G401 (cell line): ENCODE results near the gene ZNF438. TPM values are rescaled to one million over a fixed set of nuclear protein-coding genes. Genes with fewer than 3 reads are reported as not detected.
A peak's percentile ranks its signal among the peaks of the same experiment; 100 is the strongest.

ENCODE experiments used
- DNase-seq: peaks from one replicate; pipeline ENCODE4 v3.0.0-alpha.2; 2015; ENCODE audit warnings: low spot score
- in situ Hi-C: cut with HindIII; loops from 2 replicates; pipeline ENCODE4 v1.10.0; 2016; ENCODE audit warnings: low sequenced_read_pairs, mixed read lengths
- total RNA-seq: library from RNA; depleted of rRNA; stranded (reverse); fragments of >200 nt; shearing (Covaris generic); gene quantifications from 2 replicates; pipeline ENCODE4 v1.2.3, GENCODE V29; 2014

The ZNF438 gene
- total RNA-seq, 1 experiment from 2014 or later = 9.6 TPM

DNA sequence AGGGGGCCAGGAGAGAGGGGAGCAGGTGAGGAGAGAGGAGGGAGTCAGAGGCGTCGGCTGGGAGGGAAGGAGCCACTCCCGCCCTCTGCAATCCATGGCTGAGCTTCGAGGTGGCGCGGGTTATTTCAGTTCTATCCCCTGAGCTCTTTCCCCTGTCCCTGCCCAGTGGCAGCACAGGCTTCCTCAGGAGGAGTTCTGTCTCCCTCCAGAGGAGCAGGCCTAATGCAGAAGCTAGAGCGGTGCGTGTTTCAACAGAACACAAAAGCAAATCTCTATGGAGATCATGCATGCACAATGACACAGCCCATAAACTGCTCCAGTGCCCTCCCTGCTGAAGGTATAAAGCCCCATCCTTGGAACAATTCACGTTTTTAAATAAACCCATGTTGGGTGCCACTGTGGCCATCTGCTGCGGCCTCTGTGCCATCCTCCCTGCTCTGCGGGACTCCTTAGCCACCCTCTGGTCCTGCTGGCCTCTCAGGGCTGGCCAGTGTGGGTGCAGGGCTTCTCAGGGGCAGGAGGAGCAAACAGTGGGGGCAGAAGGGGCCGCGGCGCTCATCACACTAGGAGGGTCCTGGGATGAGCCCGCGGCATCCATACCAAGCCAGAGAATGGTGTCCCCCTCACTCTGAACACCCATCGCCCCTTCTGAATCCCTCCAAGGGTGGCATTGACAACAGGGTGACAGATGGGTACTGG is 209.5 kb downstream of the ZNF438 start:
- in situ Hi-C loops = no loop called here
- peak; percentile 59 for DNase-seq

GRCh38 chr10:30821261-30821993 is 210.2 kb downstream of the ZNF438 start:
- in situ Hi-C loops = no loop called here
- no peak for DNase-seq

- DNase-seq = no peak
- in situ Hi-C loops = no loop called here
Measured at GRCh38 chr10:30820261-30820991, 211.2 kb downstream of the ZNF438 start.

GRCh38 chr10:30819341-30820181 is 212.1 kb downstream of the ZNF438 start:
- in situ Hi-C loops = no loop called here
- DNase-seq = no peak

GRCh38 chr10:30818854-30819253 is 212.8 kb downstream of the ZNF438 start:
- DNase-seq = no peak

DNA sequence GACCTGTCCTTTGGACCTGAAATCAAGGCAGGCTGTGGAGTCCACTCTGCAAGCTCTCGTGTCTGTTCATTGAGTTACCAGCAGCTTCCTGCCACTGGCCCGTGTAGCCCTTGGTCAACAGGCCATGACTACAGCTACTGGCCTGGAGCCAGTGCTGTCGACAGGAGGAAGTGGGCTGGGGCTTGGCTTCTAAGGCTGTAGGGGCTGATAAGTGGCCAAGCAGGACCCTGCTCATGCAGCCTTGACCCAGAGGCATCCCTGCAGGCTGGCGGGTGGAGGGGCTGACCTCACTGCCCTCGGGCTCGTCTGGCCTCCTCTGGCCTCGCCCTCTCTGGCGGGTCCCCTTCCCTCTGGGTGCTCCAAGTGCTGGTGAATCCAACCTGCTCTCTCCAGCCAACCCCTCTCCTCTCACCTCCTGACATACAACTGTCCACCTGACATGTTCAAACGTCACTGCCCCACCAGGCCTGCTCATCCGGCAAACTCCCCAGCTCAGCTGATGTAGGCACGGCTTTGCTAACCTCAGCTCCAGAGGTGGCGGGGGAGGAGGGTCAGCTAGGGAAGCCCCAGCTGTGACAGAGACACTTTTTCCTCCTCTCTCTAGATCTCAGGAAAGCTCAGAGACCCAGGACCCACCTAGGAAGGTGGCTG is 213.5 kb downstream of the ZNF438 start:
- DNase-seq = no peak
- in situ Hi-C loops = no loop called here

More at GRCh38 chr10:30818854-30819253, 212.8 kb downstream of the ZNF438 start:
- in situ Hi-C loops = no loop called here

DNA sequence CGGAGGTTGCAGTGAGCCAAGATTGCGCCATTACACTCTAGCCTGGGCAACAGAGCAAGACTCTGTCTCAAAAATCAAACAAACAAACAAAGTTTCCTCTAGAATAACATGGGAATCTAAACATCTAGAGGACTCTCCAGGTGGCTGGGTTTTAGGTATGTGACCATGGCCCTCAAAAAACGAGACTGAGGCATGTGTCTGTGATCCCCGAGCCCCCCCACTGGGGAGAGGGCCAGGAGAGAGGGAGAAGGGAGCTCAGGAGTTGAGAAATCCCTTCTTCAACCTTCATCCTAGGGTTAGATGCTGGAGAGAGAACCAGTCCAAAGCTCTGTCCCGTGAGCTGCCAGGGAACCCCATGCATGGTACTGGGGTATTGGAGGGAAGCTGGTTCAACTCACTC is 214.1 kb downstream of the ZNF438 start:
- in situ Hi-C loops = no loop called here
- no peak for DNase-seq

DNA sequence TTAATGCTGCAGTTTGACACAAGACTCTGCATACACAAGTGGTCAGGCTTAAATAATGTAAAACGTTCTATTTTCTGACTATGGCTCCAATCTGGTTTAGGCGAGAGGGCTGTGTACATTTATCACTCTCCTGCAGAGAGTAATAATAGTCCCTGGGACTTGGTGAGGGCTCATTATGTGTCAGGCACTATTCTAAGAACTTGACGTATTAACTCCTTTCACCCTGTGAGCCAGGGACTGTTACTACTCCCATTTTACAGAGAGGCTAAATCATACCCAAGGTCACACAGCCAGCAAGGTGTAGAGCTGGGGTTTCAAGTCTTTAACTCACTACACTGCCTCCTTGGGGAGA is 214.9 kb downstream of the ZNF438 start:
- in situ Hi-C loops = no loop called here
- DNase-seq = no peak

DNA sequence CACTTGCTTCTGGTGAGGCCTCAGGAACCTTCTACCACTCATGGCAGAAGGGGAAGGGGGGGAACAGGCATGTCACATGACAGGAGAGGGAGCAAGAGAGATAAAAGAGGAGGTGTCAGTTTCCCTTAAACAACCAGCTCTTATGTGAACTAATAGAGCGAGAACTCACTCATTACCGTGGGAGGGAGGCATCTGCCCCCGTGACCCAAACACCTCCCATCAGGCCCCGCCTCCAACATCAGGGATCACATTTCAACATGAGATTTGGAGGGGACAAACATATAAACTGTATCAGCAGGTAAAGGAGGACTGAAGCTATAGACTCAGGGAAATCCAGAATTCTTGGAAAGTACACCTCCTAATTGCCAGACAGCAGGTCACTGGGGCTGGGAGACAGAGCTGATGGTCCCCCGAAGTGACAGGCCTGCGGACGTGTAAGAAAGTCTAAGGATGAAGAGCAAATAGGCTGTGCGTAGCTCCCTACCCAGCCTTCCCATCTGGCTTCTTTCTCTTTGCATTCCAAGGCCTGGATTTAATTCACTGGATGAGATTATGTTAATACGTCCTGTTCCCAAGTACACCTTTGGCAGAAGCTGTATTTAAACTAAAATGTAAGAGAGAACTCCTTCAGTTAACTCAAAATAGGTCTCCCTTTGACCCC is 215.4 kb downstream of the ZNF438 start:
- DNase-seq = no peak
- in situ Hi-C loops = no loop called here

DNA sequence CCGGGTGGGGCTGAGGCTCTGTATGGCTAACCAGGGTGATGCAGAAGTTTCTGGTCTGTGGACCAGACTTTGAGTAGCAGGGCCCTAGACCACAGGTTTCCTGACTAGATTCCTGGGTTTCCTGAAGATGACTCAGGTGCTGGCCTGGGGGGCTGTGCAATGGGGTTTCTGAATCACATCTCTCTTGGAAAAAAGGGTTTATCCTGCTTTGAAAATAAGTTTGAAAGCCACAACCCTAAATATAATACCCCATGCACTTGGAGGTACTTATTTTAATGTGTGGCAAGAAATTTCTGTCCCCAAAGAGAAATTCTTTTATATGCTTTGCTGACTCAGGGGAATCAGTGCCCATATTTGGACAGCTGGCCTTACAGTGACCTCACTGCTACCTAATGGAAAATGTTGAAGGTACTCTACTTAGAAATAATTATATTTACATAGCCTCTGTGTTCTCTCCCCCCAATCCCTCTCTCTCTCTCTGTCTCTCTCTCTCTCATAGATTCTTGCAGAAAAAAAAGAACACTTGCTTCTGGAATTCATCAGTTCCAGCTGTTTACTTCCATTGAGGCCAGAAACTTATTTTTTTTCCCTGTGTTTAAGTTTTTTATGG is 217.7 kb downstream of the ZNF438 start:
- DNase-seq = no peak
- in situ Hi-C loops = no loop called here

GRCh38 chr10:30812018-30812851 is 219.4 kb downstream of the ZNF438 start:
- in situ Hi-C loops = no loop called here
- peak; percentile 61 for DNase-seq

GRCh38 chr10:30811276-30812017 is 220.2 kb downstream of the ZNF438 start:
- DNase-seq = peak; percentile 45
- in situ Hi-C loops = no loop called here

- no peak for DNase-seq
- in situ Hi-C loops = no loop called here
Measured at GRCh38 chr10:30810416-30810815, 221.2 kb downstream of the ZNF438 start.

DNA sequence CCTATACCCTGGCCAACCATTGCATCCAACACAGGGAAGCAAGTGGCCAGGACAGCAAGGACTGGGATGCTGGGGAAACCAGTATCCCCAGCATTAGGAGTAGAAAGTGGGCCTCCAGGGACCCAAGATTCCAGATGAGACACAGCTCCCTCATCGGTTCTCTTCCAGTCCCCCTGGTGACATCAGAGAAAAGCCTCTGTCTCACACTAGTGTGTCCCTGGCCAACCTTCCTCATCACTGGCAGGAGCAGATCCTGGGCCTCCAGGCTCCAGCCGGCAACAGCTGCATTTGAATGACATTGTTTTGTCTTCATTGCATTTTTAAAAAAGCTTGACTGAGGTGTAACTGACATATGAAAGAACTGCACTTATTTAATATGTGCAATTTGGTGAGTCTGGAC is 224.8 kb downstream of the ZNF438 start:
- in situ Hi-C loops = no loop called here

DNA sequence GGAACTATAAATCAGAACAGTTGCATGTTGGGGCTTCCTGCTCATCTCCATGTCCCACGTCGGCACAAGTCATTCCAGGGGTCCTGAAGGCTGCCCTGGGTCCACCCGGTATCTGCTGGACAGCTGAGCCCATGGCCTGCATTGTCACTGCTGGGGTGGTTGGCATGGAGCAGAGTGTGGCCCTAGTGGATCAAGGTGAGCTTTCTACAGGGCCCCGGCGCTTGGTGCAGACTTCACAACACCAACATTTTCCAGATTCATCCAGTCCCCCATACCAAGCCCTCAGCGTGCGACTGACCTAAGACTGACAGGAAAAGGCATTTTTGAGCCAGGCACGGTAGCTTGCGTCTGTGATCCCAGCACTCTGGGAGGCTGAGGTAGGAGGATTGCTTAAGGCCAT is 226.6 kb downstream of the ZNF438 start:
- no peak for DNase-seq
- in situ Hi-C loops = no loop called here

More for the DNA sequence above, 224.8 kb downstream of the ZNF438 start:
- DNase-seq = no peak

DNA sequence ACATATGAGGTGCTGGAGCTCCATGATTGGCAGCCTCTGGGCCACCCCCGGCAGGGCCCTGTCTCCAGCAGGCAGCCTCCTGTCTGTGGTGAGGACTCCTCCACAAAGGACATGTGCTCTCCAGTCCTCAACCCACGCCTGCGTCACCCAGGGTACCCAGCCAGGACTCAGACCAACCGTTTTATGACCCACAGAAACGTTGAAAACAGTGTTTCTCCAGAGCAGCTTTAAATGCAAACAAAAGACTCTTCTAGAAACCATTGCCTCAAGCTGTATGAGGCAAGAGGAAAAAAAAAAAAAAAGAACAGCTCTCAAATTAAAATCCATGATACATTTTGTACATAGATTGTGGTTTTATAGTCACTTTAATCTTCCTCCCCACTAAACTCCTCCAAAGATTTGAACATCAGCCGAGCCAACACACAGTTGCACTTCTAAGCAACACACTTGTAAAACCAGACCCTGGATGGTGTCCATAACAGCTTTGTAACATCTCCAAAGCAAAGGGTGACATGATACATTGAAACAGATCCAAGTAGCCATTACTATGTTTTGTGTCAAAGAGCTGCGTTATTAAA is 227.1 kb downstream of the ZNF438 start:
- in situ Hi-C loops = no loop called here
- no peak for DNase-seq
